Measurements from ENCODE around the gene UIMC1. TPM values are rescaled to one million over a fixed set of nuclear protein-coding genes. Genes with fewer than 3 reads are reported as not detected.

UIMC1 gene
- total and polyA plus RNA-seq, 2 of the 4 experiments (the other 2 are of a cell fraction): 19.5 to 27.6 TPM

- no peak for ATAC-seq (ENCODE audit: low read depth)
- POLR2A ChIA-PET (ENCODE audit: unreplicated experiment): no interaction called here
Observed at GRCh38 chr5:176865964-176866363, 140.6 kb downstream of the UIMC1 start.

More at GRCh38 chr5:176865964-176866363, 140.6 kb downstream of the UIMC1 start:
- Histone ChIP-seq H2BK5ac (ENCODE audit: low read depth, low read length, poor library complexity, severe bottlenecking) (no peak overlapping the region), H3K23ac (ENCODE audit: low read depth, low read length) (no peak overlapping the region), H3K18ac (ENCODE audit: low read depth, low read length) (no peak overlapping the region), H2BK20ac (ENCODE audit: low read depth, low read length) (no peak overlapping the region), H3K36me3 (ENCODE audit: control insufficient read depth, insufficient read depth, low read length) (no peaks in the 10 kb centered on the region), H3K4me2 (ENCODE audit: low read depth, low read length) (no peak overlapping the region), H3K9ac (ENCODE audit: low read depth, low read length) (no peak overlapping the region), H3K27me3 (ENCODE audit: control insufficient read depth, insufficient read depth, low read length) (peaks cover 68% of the 10 kb centered on the region), H3K9me1 (ENCODE audit: insufficient read depth, low read length) (no peaks in the 10 kb centered on the region), H4K91ac (ENCODE audit: insufficient read depth, low read depth, low read length) (no peak overlapping the region), H3K9me3 (ENCODE audit: control insufficient read depth, insufficient read depth, low read length) (no peaks in the 10 kb centered on the region), H2BK15ac (ENCODE audit: low read depth, low read length) (no peak overlapping the region), H2AFZ (replicated peaks; ENCODE audit: low read length, poor library complexity) (no peak overlapping the region), H3K79me1 (ENCODE audit: low read depth in 1 of 2, low read length in 2 of 2) (no peaks in the 10 kb centered on the region), H3K4me3 (ENCODE audit: insufficient read depth, low read depth, low read length) (no peak overlapping the region), H3K4me1 (ENCODE audit: control insufficient read depth, insufficient read depth, low read length) (no peaks in the 10 kb centered on the region), H4K20me1 (ENCODE audit: insufficient read depth, low read length) (no peaks in the 10 kb centered on the region), H4K5ac (ENCODE audit: low read depth, low read length) (no peak overlapping the region), H2AK9ac (replicated peaks; ENCODE audit: low read depth, low read length, poor library complexity) (no peak overlapping the region), H2BK120ac (ENCODE audit: low read depth, low read length) (no peak overlapping the region), H3K4ac (ENCODE audit: low read depth, low read length) (no peak overlapping the region), H3K14ac (replicated peaks; ENCODE audit: low read depth, low read length) (no peak overlapping the region), H3K27ac (ENCODE audit: insufficient read depth, low read length) (no peak overlapping the region), H2AK5ac (ENCODE audit: low read depth, low read length) (no peak overlapping the region), H3K56ac (ENCODE audit: extremely low read depth, insufficient read depth, low read length) (no peak overlapping the region), H4K8ac (ENCODE audit: low read depth in 2 of 2, low read length in 2 of 2) (no peak overlapping the region)
- intact Hi-C loops (cut with micrococcal nuclease) (no loop called here), dilution Hi-C loops (cut with HindIII; ENCODE audit: low sequenced_read_pairs, unreplicated experiment) (no loop called here), in situ Hi-C loops (cut with MboI; ENCODE audit: low sequenced_read_pairs) (no loop called here)
- no CpG with 5 or more reads among the region's 7 CpGs for WGBS, 2 experiments (ENCODE audit: extremely low coverage in 2 of 2, insufficient read length in 1 of 2)
- BruUV-seq (replicated peaks): no TSS peak
- CTCF ChIA-PET: interaction anchor here (0.6 kb wide), 1 partner anchor 110 kb away, joined by 3 read pairs; no protein-coding TSS in a partner anchor
- no peak for TF ChIP-seq MAZ (IDR thresholded peaks at IDR 0.05; ENCODE audit: borderline replicate concordance, low read depth, low read length)
- TF ChIP-seq CHD1 (IDR thresholded peaks at IDR 0.05; ENCODE audit: low read depth, low read length): no peak
- TF ChIP-seq CTCF (conservative IDR thresholded peaks at IDR 0.05; ENCODE audit: low read depth, low read length): no peak
- TF ChIP-seq RAD21 (IDR thresholded peaks at IDR 0.05; ENCODE audit: low read length): no peak
- no peak for TF ChIP-seq USF2 (IDR thresholded peaks at IDR 0.05; ENCODE audit: low read depth, low read length)
- TF ChIP-seq POLR2A (IDR thresholded peaks at IDR 0.05; ENCODE audit: low read depth, low read length): no peak
- no peak for TF ChIP-seq MXI1 (IDR thresholded peaks at IDR 0.05; ENCODE audit: borderline replicate concordance, low read depth, low read length)
- TF ChIP-seq NFE2L2 (IDR thresholded peaks at IDR 0.05; ENCODE audit: low read depth, low read length): no peak
- no peak for TF ChIP-seq BHLHE40 (IDR thresholded peaks at IDR 0.05; ENCODE audit: low read depth, low read length)
- no peak for DNase-seq

All from IMR-90 (cell line).